ENCODE results near the gene PIK3AP1. TPM values are rescaled to one million over a fixed set of nuclear protein-coding genes. Genes with fewer than 3 reads are reported as not detected.

Gene PIK3AP1
- total RNA-seq, 2 donors from 2014 or later: 1.3 to 5.2 TPM

GRCh38 chr10:96568402-96568801, 151.9 kb downstream of the PIK3AP1 start:
- Histone ChIP-seq H3K27ac (ENCODE audit: low read depth, low read length) (no peak overlapping the region), H3K9ac (ENCODE audit: extremely low read depth, low read length, poor library complexity, severe bottlenecking) (no peak overlapping the region), H3K9me3 (ENCODE audit: control insufficient read depth, low read length) (no peaks in the 10 kb centered on the region), H3K27me3 (ENCODE audit: control insufficient read depth, insufficient read depth, low read length, poor library complexity, severe bottlenecking) (no peaks in the 10 kb centered on the region), H3K4me3 (ENCODE audit: low read length) (no peak overlapping the region), H3K36me3 (ENCODE audit: control insufficient read depth, insufficient read depth, low read length) (peaks cover 61% of the 10 kb centered on the region), H3K4me1 (ENCODE audit: control insufficient read depth, insufficient read depth, low read length) (peaks cover 3% of the 10 kb centered on the region)
- H3K4me3 Mint-ChIP-seq: no peak overlapping the region
- TF ChIP-seq, protein P1, sequence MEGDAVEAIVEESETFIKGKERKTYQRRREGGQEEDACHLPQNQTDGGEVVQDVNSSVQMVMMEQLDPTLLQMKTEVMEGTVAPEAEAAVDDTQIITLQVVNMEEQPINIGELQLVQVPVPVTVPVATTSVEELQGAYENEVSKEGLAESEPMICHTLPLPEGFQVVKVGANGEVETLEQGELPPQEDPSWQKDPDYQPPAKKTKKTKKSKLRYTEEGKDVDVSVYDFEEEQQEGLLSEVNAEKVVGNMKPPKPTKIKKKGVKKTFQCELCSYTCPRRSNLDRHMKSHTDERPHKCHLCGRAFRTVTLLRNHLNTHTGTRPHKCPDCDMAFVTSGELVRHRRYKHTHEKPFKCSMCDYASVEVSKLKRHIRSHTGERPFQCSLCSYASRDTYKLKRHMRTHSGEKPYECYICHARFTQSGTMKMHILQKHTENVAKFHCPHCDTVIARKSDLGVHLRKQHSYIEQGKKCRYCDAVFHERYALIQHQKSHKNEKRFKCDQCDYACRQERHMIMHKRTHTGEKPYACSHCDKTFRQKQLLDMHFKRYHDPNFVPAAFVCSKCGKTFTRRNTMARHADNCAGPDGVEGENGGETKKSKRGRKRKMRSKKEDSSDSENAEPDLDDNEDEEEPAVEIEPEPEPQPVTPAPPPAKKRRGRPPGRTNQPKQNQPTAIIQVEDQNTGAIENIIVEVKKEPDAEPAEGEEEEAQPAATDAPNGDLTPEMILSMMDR (conservative IDR thresholded peaks at IDR 0.05): no peak
- peaks cover 43% of the 10 kb centered on the region for H3K36me3 Mint-ChIP-seq (ENCODE audit: low read depth)
- H3K9me3 Mint-ChIP-seq: no peaks in the 10 kb centered on the region
- WGBS, 2 experiments (ENCODE audit: insufficient coverage in 1 of 2, insufficient read length in 1 of 2): 100% methylated on average over 1 of the region's 1 CpG
- peaks cover 36% of the 10 kb centered on the region for H3K4me1 Mint-ChIP-seq
- H3K27me3 Mint-ChIP-seq (ENCODE audit: insufficient read depth): no peaks in the 10 kb centered on the region
- DNase-seq: no peak
- no peak overlapping the region for H3K27ac Mint-ChIP-seq

DNA sequence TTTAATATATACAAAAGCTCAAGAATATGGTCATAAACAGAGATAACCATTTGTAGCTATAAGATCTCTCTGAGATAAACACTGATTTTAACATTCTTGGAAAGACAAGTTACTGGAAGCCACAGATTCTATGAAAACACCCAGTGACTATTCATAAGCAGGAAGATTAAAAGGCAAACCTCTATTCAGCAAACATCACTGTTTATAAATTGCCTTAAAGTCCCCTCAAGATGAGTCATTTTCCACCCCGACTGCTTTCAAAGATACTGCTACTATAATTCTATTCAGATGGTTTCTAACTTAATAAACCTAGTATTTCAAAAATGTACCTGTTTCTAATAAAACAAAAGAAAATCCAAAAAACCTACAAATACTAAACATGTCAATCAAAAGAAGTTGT, 154.5 kb downstream of the PIK3AP1 start:
- Mint-ChIP-seq H3K9me3 (no peaks in the 10 kb centered on the region), H3K4me3 (no peak overlapping the region), H3K4me1 (peaks cover 21% of the 10 kb centered on the region), H3K27ac (no peak overlapping the region), H3K27me3 (ENCODE audit: insufficient read depth) (no peaks in the 10 kb centered on the region), H3K36me3 (ENCODE audit: low read depth) (peaks cover 50% of the 10 kb centered on the region)
- Histone ChIP-seq H3K27ac (ENCODE audit: low read depth, low read length) (no peak overlapping the region), H3K27me3 (ENCODE audit: control insufficient read depth, insufficient read depth, low read length, poor library complexity, severe bottlenecking) (no peaks in the 10 kb centered on the region), H3K36me3 (ENCODE audit: control insufficient read depth, insufficient read depth, low read length) (peaks cover 70% of the 10 kb centered on the region), H3K4me1 (ENCODE audit: control insufficient read depth, insufficient read depth, low read length) (no peaks in the 10 kb centered on the region), H3K4me3 (ENCODE audit: low read length) (no peak overlapping the region), H3K9me3 (ENCODE audit: control insufficient read depth, low read length) (no peaks in the 10 kb centered on the region), H3K9ac (ENCODE audit: extremely low read depth, low read length, poor library complexity, severe bottlenecking) (no peak overlapping the region)
- WGBS, 2 experiments (ENCODE audit: insufficient coverage in 1 of 2, insufficient read length in 1 of 2): 83 to 100% methylated on average over 1 of the region's 1 CpG
- TF ChIP-seq, protein P1 (conservative IDR thresholded peaks at IDR 0.05): no peak
- no peak for DNase-seq

DNA sequence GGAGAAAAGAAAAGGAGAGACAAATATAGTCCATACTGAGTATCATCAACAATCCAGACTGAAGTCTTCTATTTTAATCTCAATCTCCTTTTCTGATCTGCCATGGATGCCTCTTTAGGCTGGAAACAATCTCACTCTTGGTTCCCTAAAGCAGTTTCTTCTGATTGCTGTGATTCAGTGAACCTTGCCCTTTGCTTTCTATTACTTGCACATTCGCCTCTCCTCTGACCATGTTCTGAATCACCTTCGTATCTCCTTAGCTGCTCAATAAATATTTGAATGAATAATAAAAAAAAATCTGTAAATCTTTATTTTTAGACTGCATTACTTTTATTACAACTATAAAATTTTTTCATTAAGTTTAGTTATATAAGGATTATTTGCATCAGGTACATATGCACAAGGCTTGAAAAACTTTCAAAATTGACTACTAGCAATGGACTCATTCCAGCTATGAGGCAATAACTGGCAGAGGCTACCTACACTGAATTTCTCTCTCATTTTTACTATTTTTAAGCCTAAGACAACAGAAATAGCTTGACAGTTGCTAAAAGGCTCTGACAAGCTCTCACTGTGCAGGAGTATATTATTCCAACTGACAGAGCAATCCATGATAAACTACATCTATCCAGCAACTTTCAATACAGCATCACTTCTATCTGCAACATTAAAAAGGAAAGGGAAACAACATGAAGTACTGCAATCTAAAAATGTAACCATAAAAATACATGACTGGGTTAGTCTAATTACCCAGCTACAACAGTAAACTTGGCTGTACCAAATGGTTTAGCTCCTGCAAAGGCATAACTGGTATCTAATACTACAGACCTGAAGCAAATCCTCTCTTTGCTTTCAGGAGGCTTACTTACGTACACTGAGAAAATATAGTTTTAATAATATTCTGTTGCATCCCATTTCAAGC, 159.1 kb downstream of the PIK3AP1 start:
- Mint-ChIP-seq H3K9me3 (no peaks in the 10 kb centered on the region), H3K27me3 (ENCODE audit: insufficient read depth) (no peaks in the 10 kb centered on the region), H3K36me3 (ENCODE audit: low read depth) (peaks cover 49% of the 10 kb centered on the region), H3K4me1 (no peaks in the 10 kb centered on the region), H3K27ac (no peak overlapping the region), H3K4me3 (no peak overlapping the region)
- no peaks in the 10 kb centered on the region for H3K9me3 ChIP-seq (ENCODE audit: control insufficient read depth, low read length)
- WGBS, 2 experiments (ENCODE audit: insufficient coverage in 1 of 2, insufficient read length in 1 of 2): 96% methylated on average over 2 of the region's 3 CpGs; no CpG with 5 or more reads in 1 of the 2 experiments
- no peak overlapping the region for H3K9ac ChIP-seq (ENCODE audit: extremely low read depth, low read length, poor library complexity, severe bottlenecking)
- DNase-seq: no peak
- TF ChIP-seq, protein P1 (conservative IDR thresholded peaks at IDR 0.05): no peak
- H3K4me1 ChIP-seq (ENCODE audit: control insufficient read depth, insufficient read depth, low read length): no peaks in the 10 kb centered on the region
- peaks cover 75% of the 10 kb centered on the region for H3K36me3 ChIP-seq (ENCODE audit: control insufficient read depth, insufficient read depth, low read length)
- H3K4me3 ChIP-seq (ENCODE audit: low read length): no peak overlapping the region
- H3K27me3 ChIP-seq (ENCODE audit: control insufficient read depth, insufficient read depth, low read length, poor library complexity, severe bottlenecking): no peaks in the 10 kb centered on the region
- no peak overlapping the region for H3K27ac ChIP-seq (ENCODE audit: low read depth, low read length)

Data from endodermal cell (in vitro differentiated cells).